GM12878 (cell line): ENCODE results near the gene NGDN. TPM values are rescaled to one million over a fixed set of nuclear protein-coding genes. Genes with fewer than 3 reads are reported as not detected.

Experiments
- ATAC-seq: fragments of 200-7000 bp; cut with Tn5 transposase; 3 replicates; pipeline ENCODE4 v1.9.1; 2020; ENCODE audit warnings: mild to moderate bottlenecking, moderate library complexity
- BruUV-seq: library from RNA; stranded (reverse); fragments of 400-500 nt; replicated peaks from 2 replicates; lab custom pipeline; 2021; lab: Mats Ljungman, UMichigan
- CTCF ChIA-PET: fragments of 300-600 bp; sonication (Branson Sonifier 250); formaldehyde crosslinking; extraction: SDS; loops from one replicate; lab custom pipeline; 2021; ENCODE audit warnings: inconsistent platforms; lab: Yijun Ruan, JAX
- POLR2A ChIA-PET: fragments of 350-600 bp; formaldehyde crosslinking; extraction: SDS; loops from one replicate; lab custom pipeline; 2021; ENCODE audit warnings: inconsistent platforms; lab: Charles Lee
- RAD21 ChIA-PET: fragments of 300-600 bp; sonication (Branson Sonifier 250); formaldehyde crosslinking; loops from one replicate; lab custom pipeline; 2023; ENCODE audit warnings: antibody characterized with exemption; ENCODE audit not compliant: unreplicated experiment; lab: Charles Lee
- SMC1A ChIA-PET: fragments of 300-600 bp; sonication (Branson Sonifier 250); formaldehyde crosslinking; loops from one replicate; lab custom pipeline; 2023; ENCODE audit not compliant: unreplicated experiment, uncharacterized antibody; lab: Charles Lee
- DNase-seq: peaks from one replicate; pipeline ENCODE4 v3.0.0-alpha.2; 2011; ENCODE audit warnings: low read depth, low spot score
- FAIRE-seq: peaks from 3 replicates; lab custom pipeline; 2011; peaks lifted over from hg19 to GRCh38; lab: Jason Lieb, UNC
- H2AFZ ChIP-seq: 2 replicates; pipeline ENCODE4 v1.6.0; 2011; ENCODE audit warnings: low read depth, low read length, control low read depth; ENCODE audit not compliant: control insufficient read depth
- H3K27ac ChIP-seq: 2 replicates; pipeline ENCODE4 v1.5.1; 2011; ENCODE audit warnings: control low read depth; ENCODE audit not compliant: control insufficient read depth, insufficient read depth
- H3K27me3 ChIP-seq, 2 experiments: replicated peaks in 1 of 2; 2 replicates each; pipeline versions ENCODE4 v1.6.0 to v1.6.1; 2011; ENCODE audit warnings: low read length in 1 of 2; ENCODE audit not compliant: control insufficient read depth in 2 of 2, insufficient read depth in 2 of 2
- H3K36me3 ChIP-seq, 2 experiments: 2 replicates each; pipeline ENCODE4 v1.5.1; 2011; ENCODE audit warnings: low read length in 1 of 2; ENCODE audit not compliant: control insufficient read depth in 2 of 2, insufficient read depth in 2 of 2
- H3K4me1 ChIP-seq: 2 replicates; pipeline ENCODE4 v1.6.1; 2011; ENCODE audit warnings: mild to moderate bottlenecking, low read length, moderate library complexity, mixed read lengths; ENCODE audit not compliant: control insufficient read depth, insufficient read depth
- H3K4me2 ChIP-seq: 2 replicates; pipeline ENCODE4 v1.6.0; 2011; ENCODE audit warnings: control low read depth; ENCODE audit not compliant: control insufficient read depth, insufficient read depth
- H3K4me3 ChIP-seq: fragments of 200-600 bp; sonication (generic); 2 replicates; pipeline ENCODE4 v1.5.1; 2016
- H3K79me2 ChIP-seq: 2 replicates; pipeline ENCODE4 v1.6.0; 2011; ENCODE audit warnings: low read length; ENCODE audit not compliant: control insufficient read depth, insufficient read depth
- H3K9ac ChIP-seq: 2 replicates; pipeline ENCODE4 v1.8.0; 2011; ENCODE audit warnings: low read length, control low read depth, mixed read lengths; ENCODE audit not compliant: control insufficient read depth, insufficient read depth
- H3K9me3 ChIP-seq: replicated peaks from 3 replicates; pipeline ENCODE4 v1.5.1; 2011; ENCODE audit warnings: mild to moderate bottlenecking, low read length; ENCODE audit not compliant: control insufficient read depth, insufficient read depth
- H4K20me1 ChIP-seq: 2 replicates; pipeline ENCODE4 v1.6.0; 2011; ENCODE audit not compliant: control insufficient read depth, insufficient read depth
- BCL3 ChIP-seq: IDR thresholded peaks from 2 replicates; pipeline ENCODE4 v1.6.1; 2011; ENCODE audit warnings: borderline replicate concordance, low read depth, mild to moderate bottlenecking, moderate library complexity, low read length; ENCODE audit not compliant: insufficient read depth, poor library complexity, severe bottlenecking
- BCLAF1 ChIP-seq: fragments of 450-650 bp; IDR thresholded peaks from 2 replicates; pipeline ENCODE4 v1.6.1; 2017; ENCODE audit warnings: antibody characterized with exemption, mild to moderate bottlenecking, moderate library complexity
- CTCF ChIP-seq, 3 experiments: IDR thresholded peaks in 2 of 3; conservative IDR thresholded peaks in 1 of 3; 2 replicates each; pipeline ENCODE4 v1.5.1; 2011; ENCODE audit warnings: low read depth in 3 of 3, low read length in 3 of 3, mild to moderate bottlenecking in 3 of 3, control low read depth in 2 of 3, moderate library complexity in 2 of 3, inconsistent platforms in 1 of 3, mixed read lengths in 1 of 3; ENCODE audit not compliant: control insufficient read depth in 2 of 3, insufficient read depth in 1 of 3; ENCODE audit errors: extremely low read depth in 1 of 3
- EED ChIP-seq: sonication (generic); IDR thresholded peaks from 2 replicates; pipeline ENCODE4 v1.6.1; 2016; ENCODE audit warnings: antibody characterized with exemption, low read depth
- ETV6 ChIP-seq, 2 experiments: fragments of 450-650 bp in 1 of 2; IDR thresholded peaks in 1 of 2; conservative IDR thresholded peaks in 1 of 2; 2 replicates each; pipeline ENCODE4 v1.6.1; 2014; ENCODE audit warnings: antibody characterized with exemption in 1 of 2, borderline replicate concordance in 1 of 2, low read depth in 1 of 2, mild to moderate bottlenecking in 1 of 2, moderate library complexity in 1 of 2
- FOXM1 ChIP-seq: IDR thresholded peaks from 2 replicates; pipeline ENCODE4 v1.6.1; 2012; ENCODE audit warnings: low read depth, mild to moderate bottlenecking, inconsistent platforms, low read length, moderate library complexity
- HDAC2 ChIP-seq: fragments of 200-600 bp; sonication (generic); IDR thresholded peaks from 2 replicates; pipeline ENCODE4 v1.6.1; 2017
- IRF4 ChIP-seq: IDR thresholded peaks from 2 replicates; pipeline ENCODE4 v1.6.1; 2011; ENCODE audit warnings: low read depth, low read length
- MXI1 ChIP-seq: fragments of 150-350 bp; IDR thresholded peaks from 2 replicates; pipeline ENCODE4 v1.6.1; 2011; ENCODE audit warnings: low read depth, mild to moderate bottlenecking, inconsistent platforms, low read length, improper control_type of control experiment
- MYC ChIP-seq: IDR thresholded peaks from 2 replicates; pipeline ENCODE4 v1.6.1; 2011; ENCODE audit warnings: mild to moderate bottlenecking, low read length, moderate library complexity, inconsistent platforms; ENCODE audit not compliant: insufficient read depth, insufficient replicate concordance, insufficient read length, severe bottlenecking
- SP1 ChIP-seq: IDR thresholded peaks from one replicate; pipeline ENCODE4 v1.6.1; 2011; ENCODE audit warnings: low read depth, low read length
- STAT1 ChIP-seq: fragments of 450-650 bp; conservative IDR thresholded peaks from 2 replicates; pipeline ENCODE4 v1.6.1; 2014; ENCODE audit warnings: antibody characterized with exemption, mild to moderate bottlenecking
- TAF1 ChIP-seq: IDR thresholded peaks from 2 replicates; pipeline ENCODE4 v1.6.1; 2011; ENCODE audit warnings: mild to moderate bottlenecking, low read depth, low read length, borderline replicate concordance
- TARDBP ChIP-seq: IDR thresholded peaks from 2 replicates; pipeline ENCODE4 v1.6.1; 2016; ENCODE audit warnings: borderline replicate concordance
- TCF12 ChIP-seq: IDR thresholded peaks from 2 replicates; pipeline ENCODE4 v1.6.1; 2011; ENCODE audit warnings: low read depth, mild to moderate bottlenecking, low read length
- ZBED1 ChIP-seq: IDR thresholded peaks from 2 replicates; pipeline ENCODE4 v1.6.1; 2016; ENCODE audit warnings: borderline replicate concordance
- WGBS: methylation state at CpG from one replicate; pipeline ENCODE4 v1.1.6; 2016; ENCODE audit warnings: low lambda C conversion rate; ENCODE audit not compliant: insufficient replicate concordance, insufficient coverage; ENCODE audit errors: missing lambda C conversion rate; 5-methylcytosine and 5-hydroxymethylcytosine counted together
- in situ Hi-C: fragments of 300-500 bp; cut with MboI; formaldehyde crosslinking; loops from 9 replicates; pipeline ENCODE4 v1.14.3; 2018; ENCODE audit warnings: mixed read lengths
- intact Hi-C: fragments of 100-400 bp; cut with micrococcal nuclease; formaldehyde crosslinking; loops from one replicate; pipeline ENCODE4 v1.14.2; 2022; ENCODE audit not compliant: unreplicated experiment
- polyA plus RNA-seq, 11 experiments: library from polyadenylated mRNA; depleted of rRNA in 4 of 11; unstranded in 6 of 11; stranded (reverse) in 5 of 11; fragments of >200 nt; fragmentation: Nextera tagmentation in 4 of 11; fragmentation: Illumina TruSeq in 1 of 11; extraction: Ambion mirVana in 4 of 11; extraction: Trizol in 1 of 11; gene quantifications; 1 replicate in 1 of 11; 2 replicates in 10 of 11; pipeline versions ENCODE4 v1.2.1 to v1.2.3, GENCODE V29; 2011 to 2016; ENCODE audit warnings: inconsistent platforms in 2 of 11, missing spikeins in 2 of 11, low read depth in 1 of 11
- total RNA-seq, 4 experiments: library from RNA; depleted of rRNA in 3 of 4; stranded (reverse); fragments of >200 nt in 3 of 4; fragmentation: Illumina TruSeq in 1 of 4; extraction: Trizol in 1 of 4; gene quantifications; 2 replicates each; pipeline versions ENCODE4 v1.2.1 to v1.2.3, GENCODE V29; 2013 to 2021

Gene NGDN
- total and polyA plus RNA-seq, 10 of the 15 experiments (the other 5 are each of a cell fraction or from before 2014, with no cell fraction given) = 40.4 to 163 (median 71.4) TPM

- Histone ChIP-seq H3K9me3 (no peaks in the 10 kb centered on the region), H4K20me1 (no peaks in the 10 kb centered on the region), H3K79me2 (no peaks in the 10 kb centered on the region), H3K9ac (no peak overlapping the region), H2AFZ (no peak overlapping the region), H3K4me2 (no peak overlapping the region), H3K4me1 (no peaks in the 10 kb centered on the region), H3K27me3 (no peaks in the 10 kb centered on the region), H3K36me3 (no peaks in the 10 kb centered on the region), H3K4me3 (no peak overlapping the region), H3K27ac (no peak overlapping the region)
- BruUV-seq = no TSS peak
- POLR2A ChIA-PET = no interaction called here
- WGBS = 61% methylated on average over 19 of the region's 20 CpGs
- intact Hi-C loops = no loop called here
- DNase-seq = no peak
- CTCF ChIA-PET = interaction anchor here (1.5 kb wide), 1 partner anchor 37 kb away, joined by 3 read pairs; no protein-coding TSS in a partner anchor
- SMC1A ChIA-PET = interaction anchor here (1.3 kb wide), 1 partner anchor 35 kb away, joined by 3 read pairs; no protein-coding TSS in a partner anchor
- in situ Hi-C loops = no loop called here
- RAD21 ChIA-PET = no interaction called here
- ATAC-seq = no peak
- no peak for FAIRE-seq
- TF ChIP-seq ETV6 (conservative IDR thresholded peaks at IDR 0.05 in 1 of 2, IDR thresholded peaks at IDR 0.05 in 1 of 2; ENCODE audit: borderline replicate concordance in 1 of 2, low read depth in 1 of 2) (no peak), BCLAF1 (no peak), EED (no peak), SP1 (no peak), IRF4 (no peak), STAT1 (no peak), ZBED1 (no peak), CTCF (IDR thresholded peaks at IDR 0.05 in 2 of 3, conservative IDR thresholded peaks at IDR 0.05 in 1 of 3; ENCODE audit: control insufficient read depth in 2 of 3, extremely low read depth in 1 of 3, insufficient read depth in 1 of 3, low read depth in 3 of 3, low read length in 3 of 3) (no peak), TAF1 (no peak), HDAC2 (no peak), MYC (no peak), TCF12 (no peak), FOXM1 (no peak), TARDBP (no peak), MXI1 (no peak), BCL3 (no peak)
Measured at GRCh38 chr14:23521785-23522640, 52.5 kb downstream of the NGDN start.
